Caki2 (cell line): ENCODE results near the gene GATAD2A. TPM values are rescaled to one million over a fixed set of nuclear protein-coding genes. Genes with fewer than 3 reads are reported as not detected.
"Not testable (repeated sequence)": the region's sequence is repeated elsewhere in the genome, so short reads cannot be mapped to it uniquely, and the experiment has no call there.

Experiments used
- DNase-seq: peaks from one replicate; pipeline ENCODE4 v3.0.0-alpha.2; 2015; ENCODE audit warnings: low read depth
- in situ Hi-C: cut with HindIII; loops from 2 replicates; pipeline ENCODE4 v1.10.0; 2016; ENCODE audit warnings: low sequenced_read_pairs, low pct_unique_long_range_greater_than_20kb, mixed read lengths
- total RNA-seq: library from RNA; depleted of rRNA; stranded (reverse); fragments of >200 nt; shearing (Covaris generic); gene quantifications from 2 replicates; pipeline ENCODE4 v1.2.3, GENCODE V29; 2014; ENCODE audit warnings: low replicate concordance

GATAD2A gene
- total RNA-seq, 1 experiment from 2014 or later = 29.2 TPM

- in situ Hi-C loops = no loop called here
- DNase-seq = no peak
Observed at GRCh38 chr19:19385896-19386869, 19.3 kb upstream of the GATAD2A start.

DNA sequence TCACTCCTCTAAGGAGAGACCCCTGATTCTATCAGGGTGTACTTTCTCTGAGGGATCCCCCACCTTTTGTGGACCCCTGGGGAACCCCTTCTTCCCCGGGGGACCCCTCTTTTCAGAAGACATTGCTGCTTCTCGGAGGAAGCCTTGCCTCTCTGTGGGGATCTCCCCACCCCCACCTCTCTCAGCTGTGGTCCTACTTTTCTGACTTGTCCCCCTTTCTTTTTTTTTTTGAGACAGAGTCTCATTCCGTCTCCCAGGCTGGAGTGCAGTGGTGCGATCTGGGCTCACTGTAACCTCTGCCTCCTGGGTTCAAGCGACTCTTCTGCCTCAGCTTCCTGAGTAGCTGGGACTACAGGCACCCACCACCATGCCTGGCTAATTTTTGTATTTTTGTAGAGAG, 18.4 kb upstream of the GATAD2A start:
- in situ Hi-C loops = no loop called here
- DNase-seq = no peak

DNA sequence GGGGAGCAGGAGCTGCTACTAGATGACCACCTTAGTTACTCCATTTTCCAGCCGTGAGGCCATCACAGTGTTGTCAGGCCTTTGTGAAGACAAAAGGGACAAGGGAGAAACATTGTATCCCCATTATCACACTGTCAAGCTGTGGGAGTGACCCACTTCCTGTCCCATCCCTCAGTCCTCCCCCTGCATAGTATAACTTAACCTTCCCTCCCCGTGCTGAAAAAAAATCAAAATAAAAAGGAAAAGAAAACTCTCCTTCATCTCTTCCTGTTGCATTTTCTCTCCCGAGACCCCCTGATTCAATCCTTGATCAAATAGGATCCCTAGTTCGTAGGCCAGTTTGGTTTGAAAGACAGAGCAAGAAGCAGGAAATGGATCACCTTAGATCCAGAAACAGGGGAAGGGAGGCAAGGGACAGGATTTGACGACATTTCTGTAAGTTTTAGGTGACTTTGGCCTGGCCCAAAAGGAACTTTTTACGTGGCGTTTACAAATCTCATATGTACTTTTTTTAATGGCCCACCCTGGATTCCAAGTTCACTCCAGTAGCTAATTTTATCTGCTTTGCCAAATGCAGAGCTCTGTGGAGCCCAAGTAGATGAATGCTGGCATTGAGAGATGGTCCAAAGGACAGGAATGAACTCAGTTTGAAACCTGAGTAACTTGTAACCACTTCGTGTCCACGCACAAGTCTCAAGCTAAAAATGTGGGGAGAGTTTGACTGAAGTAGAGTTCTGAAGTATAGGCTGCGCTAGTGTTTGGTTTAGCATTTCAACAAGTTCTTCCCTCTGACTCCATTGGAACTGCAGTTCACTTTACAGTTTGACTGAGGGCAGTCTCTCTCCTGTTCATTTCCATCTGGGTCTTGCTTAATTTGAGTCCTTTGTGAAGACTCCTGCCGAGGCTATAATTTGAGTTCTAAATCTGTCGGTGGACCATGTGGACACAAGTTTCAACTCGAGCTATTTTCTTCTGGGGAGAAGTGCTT, 16.6 kb upstream of the GATAD2A start:
- DNase-seq = no peak
- in situ Hi-C loops = no loop called here

GRCh38 chr19:19389683-19390082, 15.8 kb upstream of the GATAD2A start:
- in situ Hi-C loops, DNase-seq: not testable (repeated sequence)

DNA sequence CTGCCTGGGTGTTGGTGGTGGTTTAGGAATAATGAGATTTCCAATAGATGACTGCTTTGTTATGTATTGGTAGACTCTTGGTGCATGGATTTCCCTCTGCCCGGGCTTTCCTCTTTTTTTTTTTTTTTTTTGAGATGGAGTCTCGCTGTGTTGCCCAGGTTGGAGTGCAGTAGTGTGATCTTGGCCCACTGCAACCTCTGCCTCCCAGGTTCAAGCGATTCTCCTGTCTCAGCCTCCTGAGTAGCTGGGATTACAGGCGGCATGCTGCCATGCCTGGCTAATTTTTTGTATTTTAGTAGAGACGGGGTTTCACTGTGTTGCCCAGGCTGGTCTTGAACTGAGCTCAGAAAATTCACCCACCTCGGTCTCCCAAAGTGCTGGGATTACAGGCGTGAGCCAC, 11.1 kb upstream of the GATAD2A start:
- in situ Hi-C loops = not testable (repeated sequence)

DNA sequence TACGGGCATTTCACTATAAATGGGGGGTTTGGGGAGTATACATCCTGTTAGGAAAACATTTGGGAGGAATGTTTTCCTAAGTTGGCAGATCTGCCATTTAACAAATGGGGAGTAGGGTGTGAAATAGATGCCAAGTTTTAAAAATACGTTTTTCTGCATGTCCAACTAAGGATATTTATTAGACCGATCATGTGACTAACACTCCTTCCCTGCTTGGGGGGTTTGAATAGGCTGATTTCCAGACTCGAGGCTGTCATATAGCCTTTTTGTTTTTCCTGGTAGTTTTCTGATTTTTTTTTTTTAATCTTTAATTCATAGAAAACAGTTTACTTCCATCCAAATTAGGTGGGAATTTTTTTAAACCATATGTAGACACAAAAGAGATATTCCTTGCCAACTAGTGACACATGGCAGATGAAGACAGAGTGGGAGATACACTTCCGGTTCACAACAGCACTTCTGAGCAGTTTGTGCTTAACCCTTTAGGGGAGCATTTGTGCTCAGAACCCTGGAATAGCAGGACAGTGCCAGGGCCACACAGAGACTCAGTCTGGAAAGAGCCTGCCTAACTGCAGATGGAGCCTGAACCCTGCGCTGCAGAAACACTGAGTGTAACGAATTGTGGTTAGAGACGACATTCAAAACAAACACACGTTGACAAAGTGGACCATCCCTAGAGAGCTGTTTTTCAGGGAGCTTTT, 5.6 kb upstream of the GATAD2A start:
- in situ Hi-C loops = no loop called here
- DNase-seq = no peak

More for the DNA sequence above, 11.1 kb upstream of the GATAD2A start:
- not testable (repeated sequence) for DNase-seq

- DNase-seq = no peak
- in situ Hi-C loops = no loop called here
Observed at GRCh38 chr19:19402656-19403372, 2.7 kb upstream of the GATAD2A start.

DNA sequence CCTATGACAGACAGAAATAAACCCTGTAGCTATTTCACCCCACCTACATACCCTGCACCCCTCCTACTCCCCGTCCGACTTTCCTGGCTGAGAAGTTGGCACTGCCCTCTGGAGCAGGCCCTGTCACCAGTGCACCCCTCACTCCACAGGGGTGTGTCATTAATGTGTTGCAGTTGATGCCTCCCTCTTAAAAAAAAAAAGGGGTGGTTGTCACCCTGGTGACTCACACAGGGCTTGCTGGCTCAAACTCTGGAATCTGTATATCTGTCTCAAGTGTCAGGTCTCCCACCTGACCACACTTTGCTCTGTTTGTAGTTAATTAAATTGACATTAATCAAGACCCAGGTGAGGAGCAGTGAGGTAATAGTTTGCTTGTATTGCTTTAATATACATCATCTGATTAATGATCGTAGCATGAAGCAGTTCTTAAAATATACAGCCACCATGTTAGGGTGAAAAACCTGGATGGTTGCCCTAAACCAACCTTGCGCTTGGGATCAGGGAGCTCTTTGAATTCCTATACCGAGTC, 2.0 kb upstream of the GATAD2A start:
- in situ Hi-C loops = no loop called here
- DNase-seq = peak; percentile 51

DNA sequence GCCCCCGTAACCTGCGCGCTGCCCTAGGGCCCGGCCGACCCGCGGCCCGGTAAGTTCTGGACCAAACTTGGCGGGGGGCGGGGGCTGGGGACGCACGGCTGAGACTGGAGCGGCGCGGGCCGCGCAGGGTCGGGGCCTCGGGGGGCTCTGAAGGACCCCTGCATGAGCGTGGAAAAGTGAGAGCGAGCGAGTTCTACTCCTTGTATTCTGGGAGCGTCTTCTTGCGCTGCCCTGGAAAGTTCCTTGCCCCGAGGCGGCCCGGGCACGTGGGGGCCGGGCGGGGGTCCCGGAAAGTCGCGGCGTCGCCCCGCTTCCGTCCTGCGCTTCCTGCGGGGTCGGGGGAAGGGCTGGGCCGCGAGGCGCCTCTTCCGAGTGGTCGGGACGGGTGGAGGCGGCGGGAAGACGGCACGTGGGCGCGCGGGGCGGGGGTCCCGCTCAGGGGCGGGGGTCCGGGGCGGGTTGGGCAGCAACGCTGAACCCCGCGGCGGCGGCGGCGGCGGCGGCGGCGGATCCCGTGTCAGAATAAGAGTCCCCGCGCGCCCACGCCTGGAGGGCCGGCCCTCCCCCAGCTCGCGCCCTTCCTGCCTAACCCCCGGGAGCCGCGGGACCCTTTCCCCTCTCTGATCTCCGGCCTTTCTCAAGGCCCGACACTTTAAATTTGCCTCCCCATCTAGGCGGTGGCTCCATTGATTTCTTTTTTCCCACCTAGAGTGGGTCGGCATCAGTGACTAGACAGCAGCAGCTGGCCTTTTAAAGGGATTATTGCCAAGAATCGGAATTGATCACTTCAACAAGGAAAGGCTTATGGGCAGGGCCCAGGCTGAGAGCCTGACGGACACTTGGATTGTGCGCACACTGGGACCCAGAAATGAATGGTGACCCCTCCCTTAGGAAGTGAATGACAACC, 749 bp downstream of the GATAD2A start:
- in situ Hi-C loops = no loop called here
- no peak for DNase-seq

DNA sequence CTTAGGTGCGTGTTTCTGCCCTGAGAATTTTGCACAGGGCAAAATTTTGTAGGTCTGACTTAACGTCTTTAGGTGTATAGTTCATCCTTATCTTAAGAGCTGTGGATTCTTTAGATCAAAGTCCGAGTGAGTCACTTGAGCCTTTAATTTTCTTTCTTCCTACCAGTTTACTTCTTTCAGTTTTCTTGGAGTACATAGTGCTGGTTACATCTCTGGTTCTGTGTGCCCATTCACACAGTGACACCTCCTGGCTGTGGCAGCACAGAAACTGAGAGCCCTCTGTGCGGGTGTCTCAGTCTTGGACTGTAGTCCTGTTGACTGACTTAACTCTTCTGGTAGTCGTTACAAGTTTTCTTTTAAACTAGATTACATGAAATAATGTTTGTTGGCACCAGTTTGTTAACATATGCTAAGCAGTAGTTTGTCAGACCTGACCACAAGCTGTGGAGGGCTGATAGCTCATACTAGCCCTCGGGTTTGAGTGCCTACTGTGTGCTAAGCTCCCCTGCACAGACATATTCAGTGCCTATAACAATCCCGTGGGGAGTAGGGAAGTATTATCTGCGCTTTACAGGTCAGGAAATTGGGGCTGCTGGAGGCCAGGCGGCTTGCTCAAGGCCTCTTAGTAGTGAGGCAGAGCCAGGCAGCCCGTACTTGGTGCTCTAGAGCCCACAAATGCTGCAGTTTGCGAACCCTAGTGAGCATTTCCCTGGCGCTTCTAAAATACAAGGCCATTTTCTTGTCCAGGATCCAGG, 1.6 kb downstream of the GATAD2A start:
- in situ Hi-C loops = no loop called here
- DNase-seq = peak; percentile 72

DNA sequence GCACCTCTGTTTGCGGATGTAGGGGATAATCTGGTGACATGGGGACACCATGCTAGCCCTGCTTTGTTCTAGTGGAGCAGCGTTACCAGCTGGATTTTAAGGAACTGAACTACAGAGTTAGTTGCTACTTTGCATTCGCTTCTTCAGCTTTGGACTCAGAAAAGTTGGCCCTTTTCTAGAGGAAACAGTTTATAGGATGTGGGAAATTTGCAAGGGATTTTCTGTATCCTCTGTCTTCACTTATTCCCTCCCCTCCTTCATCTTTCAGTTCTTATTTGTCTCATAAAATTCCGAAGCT, 2.1 kb downstream of the GATAD2A start:
- DNase-seq = no peak
- in situ Hi-C loops = no loop called here

DNA sequence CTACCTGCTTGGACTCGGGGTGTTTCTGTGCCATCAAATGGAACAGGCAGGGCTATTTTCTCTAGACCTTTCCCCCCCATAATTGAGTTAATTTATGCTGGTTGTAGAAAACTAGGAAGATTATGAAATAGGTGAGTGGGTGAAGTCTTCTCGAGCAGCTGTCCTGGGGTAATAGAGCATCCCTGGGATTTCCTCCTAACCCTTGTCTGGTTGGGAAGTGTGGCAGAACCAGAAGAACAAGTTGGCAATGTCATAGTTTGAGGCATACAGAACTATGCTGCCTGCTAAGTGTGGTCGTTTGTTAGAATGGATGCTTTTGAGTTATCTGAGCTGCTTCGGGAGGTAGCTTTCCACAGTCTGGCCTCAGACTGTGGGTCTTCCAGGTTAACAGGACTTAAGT, 3.7 kb downstream of the GATAD2A start:
- in situ Hi-C loops = no loop called here
- no peak for DNase-seq

DNA sequence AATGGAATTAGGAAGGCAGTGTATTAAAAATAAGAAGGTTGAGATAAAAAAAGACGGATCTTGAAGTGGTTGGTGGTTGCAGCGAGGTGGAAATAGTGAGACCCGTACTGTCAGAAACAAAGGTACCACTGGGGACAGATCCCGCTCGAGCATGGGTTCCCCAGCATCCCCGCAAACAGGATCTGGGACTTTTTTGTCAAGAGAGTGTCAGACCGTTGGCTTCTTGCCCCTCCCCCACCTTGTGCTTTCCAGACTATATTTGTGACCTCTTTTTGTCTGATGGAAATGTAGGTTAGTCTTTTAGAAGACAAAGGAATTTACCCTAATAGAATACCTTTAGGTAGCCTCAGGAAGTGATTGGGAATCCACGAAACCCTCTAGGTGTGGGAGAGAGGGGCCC, 4.2 kb downstream of the GATAD2A start:
- in situ Hi-C loops = no loop called here
- no peak for DNase-seq

- no peak for DNase-seq
- in situ Hi-C loops = no loop called here
Observed at GRCh38 chr19:19410553-19411550, 5.4 kb downstream of the GATAD2A start.

DNA sequence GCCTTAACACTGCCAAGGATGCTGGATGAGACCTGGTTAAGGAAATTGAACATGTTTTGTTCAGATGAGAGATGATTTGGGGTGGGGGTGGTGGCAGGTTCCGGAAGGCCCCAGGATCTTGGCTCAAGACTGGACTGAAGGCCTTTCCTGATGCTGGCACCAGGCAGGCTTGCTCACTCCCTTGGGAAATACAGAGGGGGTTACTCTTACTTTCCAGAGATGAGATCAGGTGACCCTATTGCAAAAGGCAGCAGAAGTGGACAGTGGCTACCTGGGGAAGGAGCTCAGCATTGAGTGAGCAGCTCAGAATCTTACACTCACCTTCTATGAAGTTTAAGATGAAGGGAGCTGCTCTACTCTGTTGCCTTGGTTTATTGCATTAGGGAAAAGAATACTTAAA, 10.8 kb downstream of the GATAD2A start:
- in situ Hi-C loops = no loop called here
- DNase-seq = no peak
